Colonic mucosa (tissue), 4 donors: ENCODE data around the gene WDSUB1. TPM values are rescaled to one million over a fixed set of nuclear protein-coding genes. Genes with fewer than 3 reads are reported as not detected.

Source experiments
- DNase-seq: peaks from one replicate; pipeline ENCODE4 v3.0.0-alpha.2; 2020
- H3K27ac ChIP-seq: fragments of 200-600 bp; one replicate; pipeline ENCODE4 v1.8.0; 2021
- H3K27me3 ChIP-seq: fragments of 200-600 bp; one replicate; pipeline ENCODE4 v1.8.0; 2021
- H3K36me3 ChIP-seq: fragments of 200-600 bp; one replicate; pipeline ENCODE4 v1.8.0; 2021
- H3K4me1 ChIP-seq: fragments of 200-600 bp; one replicate; pipeline ENCODE4 v1.8.0; 2021; ENCODE audit warnings: mild to moderate bottlenecking
- H3K4me3 ChIP-seq: fragments of 200-600 bp; one replicate; pipeline ENCODE4 v1.8.0; 2021
- H3K9ac ChIP-seq, 2 donors: one replicate each; pipeline ENCODE4 v1.7.0; 2013; ENCODE audit warnings: control low read depth in 2 of 2, low read depth in 2 of 2, low read length in 2 of 2
- H3K9me3 ChIP-seq: fragments of 200-600 bp; one replicate; pipeline ENCODE4 v1.8.0; 2021
- CTCF ChIP-seq: fragments of 200-600 bp; IDR thresholded peaks from one replicate; pipeline ENCODE4 v1.8.0; 2022; ENCODE audit warnings: antibody characterized with exemption, mild to moderate bottlenecking
- intact Hi-C: fragments of 100-400 bp; cut with DNase I; formaldehyde crosslinking; loops from one replicate; pipeline ENCODE4 v1.14.1; 2022
- total RNA-seq, 2 donors: library from RNA; stranded (reverse); fragmentation: NEBNext Ultra II Directional in 1 of 2; extraction: Animal tissue kit (Norgen Biotek cat#: 25700) in 1 of 2; gene quantifications; one replicate each; pipeline ENCODE4 v1.2.1, GENCODE V29; 2021
- donor health status: healthy.
- donor health status: DM: no; HTN: no; CAD: no.
- donor health status: DM: no; HTN: no; CAD: no.

The WDSUB1 gene
- total RNA-seq, 2 donors from 2014 or later, result 7.2 to 7.5 TPM

- no peak for TF ChIP-seq CTCF
Observed at GRCh38 chr2:159226608-159227385, 59.7 kb downstream of the WDSUB1 start.

GRCh38 chr2:159226059-159226461 is 60.4 kb downstream of the WDSUB1 start:
- DNase-seq, result no peak
- Histone ChIP-seq H3K4me3 (no peak overlapping the region), H3K4me1 (no peaks in the 10 kb centered on the region), H3K9me3 (no peaks in the 10 kb centered on the region), H3K36me3 (peaks cover 9% of the 10 kb centered on the region), H3K27me3 (no peaks in the 10 kb centered on the region), H3K27ac (no peak overlapping the region), H3K9ac (no peak overlapping the region)
- intact Hi-C loops, result no loop called here
- TF ChIP-seq CTCF, result no peak

More at GRCh38 chr2:159226608-159227385, 59.7 kb downstream of the WDSUB1 start:
- intact Hi-C loops, result no loop called here
- peaks cover 9% of the 10 kb centered on the region for H3K36me3 ChIP-seq
- H3K27ac ChIP-seq, result no peak overlapping the region
- H3K4me3 ChIP-seq, result no peak overlapping the region
- no peak overlapping the region for H3K9ac ChIP-seq
- no peaks in the 10 kb centered on the region for H3K9me3 ChIP-seq
- DNase-seq, result no peak
- H3K4me1 ChIP-seq, result no peaks in the 10 kb centered on the region
- H3K27me3 ChIP-seq, result no peaks in the 10 kb centered on the region

- H3K27ac ChIP-seq, result no peak overlapping the region
- intact Hi-C loops, result no loop called here
- TF ChIP-seq CTCF, result no peak
- no peak overlapping the region for H3K4me3 ChIP-seq
- H3K27me3 ChIP-seq, result no peaks in the 10 kb centered on the region
- DNase-seq, result no peak
- no peak overlapping the region for H3K9ac ChIP-seq
- H3K4me1 ChIP-seq, result no peaks in the 10 kb centered on the region
- H3K9me3 ChIP-seq, result no peaks in the 10 kb centered on the region
- peaks cover 9% of the 10 kb centered on the region for H3K36me3 ChIP-seq
Observed at GRCh38 chr2:159225025-159226016, 61.2 kb downstream of the WDSUB1 start.

GRCh38 chr2:159224061-159224813 is 62.3 kb downstream of the WDSUB1 start:
- H3K27me3 ChIP-seq, result no peaks in the 10 kb centered on the region
- no peak overlapping the region for H3K9ac ChIP-seq
- no peak overlapping the region for H3K4me3 ChIP-seq
- no peak overlapping the region for H3K27ac ChIP-seq
- TF ChIP-seq CTCF, result no peak
- no peak for DNase-seq
- no peaks in the 10 kb centered on the region for H3K9me3 ChIP-seq
- H3K36me3 ChIP-seq, result peaks cover under 1% of the 10 kb centered on the region
- intact Hi-C loops, result no loop called here
- no peaks in the 10 kb centered on the region for H3K4me1 ChIP-seq
